PFSK-1 (cell line): ENCODE results near the gene ERBB4.

ENCODE experiments used
- FOXP2 ChIP-seq: optimal IDR thresholded peaks from 2 replicates; pipeline ENCODE3; 2011; ENCODE audit warnings: borderline replicate concordance, control low read depth, inconsistent platforms; ENCODE audit not compliant: insufficient read depth; ENCODE audit errors: extremely low read length, extremely low read depth
- POLR2AphosphoS5 ChIP-seq: IDR thresholded peaks from 2 replicates; pipeline ENCODE4 v1.6.1; 2012; ENCODE audit warnings: low read depth, mild to moderate bottlenecking, control low read depth, low read length, moderate library complexity
- TAF1 ChIP-seq: IDR thresholded peaks from 2 replicates; pipeline ENCODE4 v1.6.1; 2012; ENCODE audit warnings: low read length, control low read depth, borderline replicate concordance; ENCODE audit not compliant: insufficient read depth
- TF ChIP-seq, protein P1 (sequence below), 2 experiments: IDR thresholded peaks; 2 replicates each; pipeline versions ENCODE4 v1.6.1 to v1.8.0; 2011 to 2012; ENCODE audit warnings: low read depth in 2 of 2, low read length in 2 of 2, control low read depth in 1 of 2, inconsistent platforms in 1 of 2, mild to moderate bottlenecking in 1 of 2, moderate library complexity in 1 of 2; ENCODE audit not compliant: insufficient read depth in 1 of 2

DNA sequence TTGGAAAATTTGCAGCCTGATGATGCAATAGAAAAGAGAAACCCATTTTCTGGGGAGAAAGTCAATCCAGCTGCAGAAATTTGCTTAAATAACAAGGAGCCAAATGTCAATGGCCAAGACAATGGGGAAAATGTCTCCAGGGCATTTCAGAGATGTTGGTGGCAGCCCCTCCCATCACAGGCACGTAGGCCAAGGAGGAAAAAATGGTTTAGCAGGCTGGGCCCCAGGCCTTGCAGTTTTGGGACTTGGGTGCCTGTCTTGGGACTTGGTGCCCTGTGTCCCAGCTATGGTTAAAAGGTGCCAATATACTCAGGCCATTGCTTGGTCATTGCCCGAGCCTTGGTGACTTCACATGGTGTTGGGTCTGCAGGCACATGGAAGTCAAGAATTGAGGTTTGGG lies 368.2 kb downstream of the ERBB4 start:
- TF ChIP-seq, protein P1, sequence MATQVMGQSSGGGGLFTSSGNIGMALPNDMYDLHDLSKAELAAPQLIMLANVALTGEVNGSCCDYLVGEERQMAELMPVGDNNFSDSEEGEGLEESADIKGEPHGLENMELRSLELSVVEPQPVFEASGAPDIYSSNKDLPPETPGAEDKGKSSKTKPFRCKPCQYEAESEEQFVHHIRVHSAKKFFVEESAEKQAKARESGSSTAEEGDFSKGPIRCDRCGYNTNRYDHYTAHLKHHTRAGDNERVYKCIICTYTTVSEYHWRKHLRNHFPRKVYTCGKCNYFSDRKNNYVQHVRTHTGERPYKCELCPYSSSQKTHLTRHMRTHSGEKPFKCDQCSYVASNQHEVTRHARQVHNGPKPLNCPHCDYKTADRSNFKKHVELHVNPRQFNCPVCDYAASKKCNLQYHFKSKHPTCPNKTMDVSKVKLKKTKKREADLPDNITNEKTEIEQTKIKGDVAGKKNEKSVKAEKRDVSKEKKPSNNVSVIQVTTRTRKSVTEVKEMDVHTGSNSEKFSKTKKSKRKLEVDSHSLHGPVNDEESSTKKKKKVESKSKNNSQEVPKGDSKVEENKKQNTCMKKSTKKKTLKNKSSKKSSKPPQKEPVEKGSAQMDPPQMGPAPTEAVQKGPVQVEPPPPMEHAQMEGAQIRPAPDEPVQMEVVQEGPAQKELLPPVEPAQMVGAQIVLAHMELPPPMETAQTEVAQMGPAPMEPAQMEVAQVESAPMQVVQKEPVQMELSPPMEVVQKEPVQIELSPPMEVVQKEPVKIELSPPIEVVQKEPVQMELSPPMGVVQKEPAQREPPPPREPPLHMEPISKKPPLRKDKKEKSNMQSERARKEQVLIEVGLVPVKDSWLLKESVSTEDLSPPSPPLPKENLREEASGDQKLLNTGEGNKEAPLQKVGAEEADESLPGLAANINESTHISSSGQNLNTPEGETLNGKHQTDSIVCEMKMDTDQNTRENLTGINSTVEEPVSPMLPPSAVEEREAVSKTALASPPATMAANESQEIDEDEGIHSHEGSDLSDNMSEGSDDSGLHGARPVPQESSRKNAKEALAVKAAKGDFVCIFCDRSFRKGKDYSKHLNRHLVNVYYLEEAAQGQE (IDR thresholded peaks at IDR 0.05; ENCODE audit: insufficient read depth in 1 of 2, low read depth in 2 of 2, low read length in 2 of 2), result no peak
- TF ChIP-seq TAF1 (no peak), FOXP2 (no peak), POLR2AphosphoS5 (no peak)
